ENCODE measurements around the gene RNU5B-1. TPM values are rescaled to one million over a fixed set of nuclear protein-coding genes. Genes with fewer than 3 reads are reported as not detected.

RNU5B-1 gene
- total RNA-seq, 2 donors from 2014 or later, result 26.1 TPM; not detected in 1

GRCh38 chr15:65303687-65304380, 643 bp upstream of the RNU5B-1 start:
- Histone ChIP-seq H3K9me3 (no peaks in the 10 kb centered on the region), H3K36me3 (no peaks in the 10 kb centered on the region), H3K9ac (ENCODE audit: low read depth in 2 of 2, low read length in 2 of 2) (peak overlapping the region; percentile 64 to 82), H3K27me3 (no peaks in the 10 kb centered on the region), H3K4me1 (peaks cover 4% of the 10 kb centered on the region), H3K27ac (peak overlapping the region; percentile 77), H3K4me3 (peak overlapping the region; percentile 42)
- peak; percentile 66 for DNase-seq
- no peak for TF ChIP-seq CTCF (IDR thresholded peaks at IDR 0.05)
- intact Hi-C loops (cut with DNase I), result no loop called here

GRCh38 chr15:65305150-65305758, 777 bp downstream of the RNU5B-1 start:
- intact Hi-C loops (cut with DNase I), result no loop called here
- H3K36me3 ChIP-seq, result no peaks in the 10 kb centered on the region
- no peaks in the 10 kb centered on the region for H3K9me3 ChIP-seq
- peak overlapping the region; percentile 77 for H3K27ac ChIP-seq
- no peak overlapping the region for H3K4me3 ChIP-seq
- no peaks in the 10 kb centered on the region for H3K27me3 ChIP-seq
- TF ChIP-seq CTCF (IDR thresholded peaks at IDR 0.05), result no peak
- H3K9ac ChIP-seq (ENCODE audit: low read depth in 2 of 2, low read length in 2 of 2), result peak overlapping the region; percentile 6 to 82
- no peak for DNase-seq
- peaks cover 4% of the 10 kb centered on the region for H3K4me1 ChIP-seq

GRCh38 chr15:65305776-65306175, 1.3 kb downstream of the RNU5B-1 start:
- H3K27me3 ChIP-seq, result no peaks in the 10 kb centered on the region
- no peak overlapping the region for H3K27ac ChIP-seq
- no peaks in the 10 kb centered on the region for H3K9me3 ChIP-seq
- H3K9ac ChIP-seq (ENCODE audit: low read depth in 2 of 2, low read length in 2 of 2), result no peak overlapping the region
- intact Hi-C loops (cut with DNase I), result no loop called here
- no peaks in the 10 kb centered on the region for H3K36me3 ChIP-seq
- DNase-seq, result no peak
- peaks cover 4% of the 10 kb centered on the region for H3K4me1 ChIP-seq
- TF ChIP-seq CTCF (IDR thresholded peaks at IDR 0.05), result no peak
- no peak overlapping the region for H3K4me3 ChIP-seq

DNA sequence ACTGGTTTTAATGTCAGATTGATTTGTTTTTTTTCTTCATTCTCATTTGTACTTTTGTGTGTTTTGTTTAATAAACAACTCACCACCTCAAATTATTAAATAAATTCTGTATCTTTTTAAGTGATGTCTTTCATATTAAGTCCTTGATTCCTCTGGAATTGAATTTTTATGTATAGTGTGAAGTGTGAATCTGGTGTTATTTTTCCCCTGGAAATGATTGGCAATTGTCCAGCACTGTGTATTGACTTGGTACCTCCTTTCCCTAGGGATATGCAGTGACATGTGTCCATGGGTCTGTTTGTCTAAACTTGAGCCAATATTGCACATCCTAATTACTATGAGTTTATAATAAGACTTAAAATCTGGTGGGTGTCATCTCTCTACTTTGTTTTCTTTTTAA, 2.1 kb downstream of the RNU5B-1 start:
- no peak overlapping the region for H3K9ac ChIP-seq (ENCODE audit: low read depth in 2 of 2, low read length in 2 of 2)
- TF ChIP-seq CTCF (IDR thresholded peaks at IDR 0.05), result no peak
- intact Hi-C loops (cut with DNase I), result no loop called here

GRCh38 chr15:65307978-65308377, 3.5 kb downstream of the RNU5B-1 start:
- no peaks in the 10 kb centered on the region for H3K36me3 ChIP-seq
- intact Hi-C loops (cut with DNase I), result no loop called here
- no peaks in the 10 kb centered on the region for H3K27me3 ChIP-seq
- no peak overlapping the region for H3K27ac ChIP-seq
- H3K4me1 ChIP-seq, result peaks cover 4% of the 10 kb centered on the region
- H3K9ac ChIP-seq (ENCODE audit: low read depth in 2 of 2, low read length in 2 of 2), result no peak overlapping the region
- no peak for DNase-seq
- no peak overlapping the region for H3K4me3 ChIP-seq
- no peak for TF ChIP-seq CTCF (IDR thresholded peaks at IDR 0.05)
- H3K9me3 ChIP-seq, result no peaks in the 10 kb centered on the region

More for the DNA sequence above, 2.1 kb downstream of the RNU5B-1 start:
- Histone ChIP-seq H3K4me3 (no peak overlapping the region), H3K36me3 (no peaks in the 10 kb centered on the region), H3K4me1 (peaks cover 4% of the 10 kb centered on the region), H3K27ac (no peak overlapping the region), H3K9me3 (no peaks in the 10 kb centered on the region), H3K27me3 (no peaks in the 10 kb centered on the region)
- no peak for DNase-seq
